ENCODE results near the gene DYRK4. TPM values are rescaled to one million over a fixed set of nuclear protein-coding genes. Genes with fewer than 3 reads are reported as not detected.

DYRK4 gene
- total and polyA plus RNA-seq, 2 of the 8 experiments (the other 6 are each of a cell fraction or from before 2014, with no cell fraction given) = 10.5 to 11.4 TPM

GRCh38 chr12:4540638-4541037 is 21.4 kb upstream of the DYRK4 start:
- Histone ChIP-seq H2AFZ (ENCODE audit: low read length) (no peak overlapping the region), H2BK15ac (ENCODE audit: low read length) (no peak overlapping the region), H3K4ac (replicated peaks; ENCODE audit: insufficient read length, low read depth, low read length) (no peak overlapping the region), H3K23me2 (ENCODE audit: low read depth, low read length) (peaks cover 10% of the 10 kb centered on the region), H3K27me3 (replicated peaks in 1 of 4; ENCODE audit: control insufficient read depth in 3 of 4, extremely low read depth in 1 of 4, insufficient read depth in 3 of 4, low read length in 3 of 4) (no peaks in the 10 kb centered on the region), H4K20me1 (replicated peaks in 1 of 2; ENCODE audit: control insufficient read depth in 1 of 2, insufficient read depth in 2 of 2, low read length in 2 of 2) (peaks cover 0 to 2% of the 10 kb centered on the region in 2 experiments), H3K36me3 (ENCODE audit: control insufficient read depth in 2 of 4, insufficient read depth in 4 of 4, low read length in 3 of 4) (peaks cover 0 to 29% (median 19%) of the 10 kb centered on the region in 4 experiments; a peak in 4 of 8 replicates), H3K4me1 (replicated peaks in 1 of 4; ENCODE audit: control insufficient read depth in 3 of 4, insufficient read depth in 4 of 4, low read length in 3 of 4) (peaks cover 0 to 6% (median 2%) of the 10 kb centered on the region in 4 experiments; a peak in 4 of 7 replicates), H3K18ac (ENCODE audit: extremely low read depth, low read length) (no peak overlapping the region), H2BK12ac (ENCODE audit: low read depth, low read length) (no peak overlapping the region), H2BK20ac (ENCODE audit: low read length) (no peak overlapping the region), H3K9me3 (ENCODE audit: insufficient read depth in 2 of 2, low read depth in 1 of 2, low read length in 1 of 2) (no peaks in the 10 kb centered on the region), H3K4me3 (ENCODE audit: extremely low read depth in 1 of 4, insufficient read depth in 2 of 4, low read depth in 3 of 4, low read length in 4 of 4) (no peak overlapping the region), H2AK5ac (ENCODE audit: low read depth, low read length) (no peak overlapping the region), H3K27ac (ENCODE audit: low read depth, low read length) (no peak overlapping the region), H3K56ac (replicated peaks; ENCODE audit: insufficient read length, low read depth, low read length) (no peak overlapping the region), H3K9ac (replicated peaks in 1 of 4; ENCODE audit: extremely low read depth in 1 of 4, low read depth in 3 of 4, low read length in 3 of 4) (no peak overlapping the region), H2BK5ac (ENCODE audit: low read depth, low read length) (no peak overlapping the region), H4K5ac (ENCODE audit: insufficient read length, low read depth, low read length) (no peak overlapping the region), H2BK120ac (replicated peaks; ENCODE audit: low read depth, low read length) (no peak overlapping the region), H3K79me1 (ENCODE audit: low read depth, low read length) (no peaks in the 10 kb centered on the region), H3K23ac (ENCODE audit: insufficient read length) (no peak overlapping the region), H3K4me2 (ENCODE audit: insufficient read depth in 1 of 2, low read depth in 2 of 2, low read length in 2 of 2) (no peak overlapping the region; a peak in 1 of 4 replicates), H3K79me2 (ENCODE audit: control insufficient read depth in 1 of 2, insufficient read depth in 2 of 2, low read length in 2 of 2) (peaks cover 7 to 45% of the 10 kb centered on the region in 2 experiments), H4K8ac (ENCODE audit: extremely low read depth, insufficient read depth, low read length) (no peak overlapping the region), H3K14ac (ENCODE audit: insufficient read length) (no peak overlapping the region), H4K91ac (replicated peaks; ENCODE audit: insufficient read length, low read length) (no peak overlapping the region)
- 88% methylated on average over 2 of the region's 2 CpGs; no CpG with 5 or more reads in 1 of the 2 experiments for WGBS, 2 experiments (ENCODE audit: extremely low coverage in 1 of 2, insufficient coverage in 1 of 2, insufficient read length in 1 of 2, insufficient replicate concordance in 2 of 2, low coverage in 1 of 2, low lambda C conversion rate in 2 of 2, missing lambda C conversion rate in 1 of 2)
- no peak for DNase-seq (ENCODE audit: low read depth in 1 of 2, low spot score in 2 of 2)
- POLR2A ChIA-PET (ENCODE audit: partially characterized antibody) = interaction anchor here (1.7 kb wide), 1 partner anchor 10 kb away, joined by 8 read pairs; no protein-coding TSS in a partner anchor
- CTCF ChIA-PET (ENCODE audit: partially characterized antibody) = interaction anchor here (0.6 to 1.1 kb wide), 4 partner anchors 64 to 218 kb away, joined by 4 to 5 read pairs (median 4); no protein-coding TSS in a partner anchor
- no peak for FAIRE-seq
- TF ChIP-seq TBP (IDR thresholded peaks at IDR 0.05; ENCODE audit: low read depth, low read length) (no peak), HDAC2 (IDR thresholded peaks at IDR 0.05; ENCODE audit: borderline replicate concordance in 1 of 2, low read depth in 2 of 2, low read length in 2 of 2) (no peak), EP300 (IDR thresholded peaks at IDR 0.05; ENCODE audit: borderline replicate concordance in 1 of 2, low read depth in 2 of 2, low read length in 2 of 2) (no peak), RBBP5 (IDR thresholded peaks at IDR 0.05; ENCODE audit: borderline replicate concordance, low read depth, low read length) (no peak), SP1 (IDR thresholded peaks at IDR 0.05; ENCODE audit: low read depth, low read length) (no peak), RXRA (IDR thresholded peaks at IDR 0.05; ENCODE audit: insufficient read depth, low read depth, low read length) (no peak), CBX5 (IDR thresholded peaks at IDR 0.05; ENCODE audit: low read depth, low read length) (no peak), SIX5 (IDR thresholded peaks at IDR 0.05; ENCODE audit: low read depth, low read length) (no peak), BCL11A (IDR thresholded peaks at IDR 0.05; ENCODE audit: low read depth in 2 of 2, low read length in 2 of 2) (no peak), SUZ12 (IDR thresholded peaks at IDR 0.05; ENCODE audit: low read length) (no peak), CBX8 (IDR thresholded peaks at IDR 0.05; ENCODE audit: borderline replicate concordance, low read depth, low read length) (no peak), KDM4A (IDR thresholded peaks at IDR 0.05; ENCODE audit: low read depth, low read length, severe bottlenecking) (no peak), JUN (IDR thresholded peaks at IDR 0.05; ENCODE audit: low read depth, low read length) (no peak), ZNF274 (IDR thresholded peaks at IDR 0.05; ENCODE audit: borderline replicate concordance, extremely low read depth, low read length) (no peak)

Data from H1 (cell line).